CD4-positive, alpha-beta T cell (primary cell): ENCODE measurements around the gene PLEKHA7. TPM values are rescaled to one million over a fixed set of nuclear protein-coding genes. Genes with fewer than 3 reads are reported as not detected.

Experiments used
- ATAC-seq: fragments of 200-7000 bp; cut with Tn5 transposase; one replicate; pipeline ENCODE4 v1.10.0; 2022; ENCODE audit warnings: mild to moderate bottlenecking; ENCODE audit not compliant: poor library complexity
- CTCF ChIA-PET: fragments of 350-600 bp; sonication (Branson Sonifier 250); formaldehyde crosslinking; loops from one replicate; lab custom pipeline; 2021; ENCODE audit warnings: antibody characterized with exemption, inconsistent platforms; lab: Charles Lee
- POLR2A ChIA-PET: fragments of 350-600 bp; sonication (Branson Sonifier 250); formaldehyde crosslinking; loops from one replicate; lab custom pipeline; 2021; ENCODE audit warnings: antibody characterized with exemption, inconsistent platforms; lab: Charles Lee
- DNase-seq, 14 experiments: peaks; one replicate each; pipeline ENCODE4 v3.0.0-alpha.2; 2013 to 2020; ENCODE audit warnings: mixed read lengths in 2 of 14
- H3K27ac ChIP-seq, 2 donors: one replicate each; pipeline versions ENCODE4 v1.5.1 to v1.7.0; 2013; ENCODE audit warnings: low read length in 2 of 2, low read depth in 1 of 2, mild to moderate bottlenecking in 1 of 2
- H3K27me3 ChIP-seq, 2 experiments: 1 replicate in 1 of 2; 2 replicates in 1 of 2; pipeline versions ENCODE4 v1.6.1 to v1.7.0; 2013; ENCODE audit warnings: low read length in 2 of 2, control low read depth in 1 of 2, mild to moderate bottlenecking in 1 of 2, moderate library complexity in 1 of 2; ENCODE audit not compliant: insufficient read depth in 2 of 2, control insufficient read depth in 1 of 2
- H3K36me3 ChIP-seq: one replicate; pipeline ENCODE4 v1.6.1; 2013; ENCODE audit warnings: low read length, control low read depth; ENCODE audit not compliant: insufficient read depth
- H3K4me1 ChIP-seq: one replicate; pipeline ENCODE4 v1.6.1; 2013; ENCODE audit warnings: low read length, control low read depth; ENCODE audit not compliant: insufficient read depth
- H3K4me3 ChIP-seq: one replicate; pipeline ENCODE4 v1.5.1; 2013; ENCODE audit warnings: mild to moderate bottlenecking, low read length, moderate library complexity
- H3K9me3 ChIP-seq, 2 experiments: 1 replicate in 1 of 2; 2 replicates in 1 of 2; pipeline versions ENCODE4 v1.6.1 to v1.7.0; 2013; ENCODE audit warnings: low read length in 2 of 2, mild to moderate bottlenecking in 2 of 2, control low read depth in 1 of 2, moderate library complexity in 1 of 2; ENCODE audit not compliant: control insufficient read depth in 1 of 2, insufficient read depth in 1 of 2
- H3K27ac Mint-ChIP-seq: one replicate; pipeline ENCODE4 v1.8.0; 2020; ENCODE audit warnings: mixed read lengths
- H3K27me3 Mint-ChIP-seq: one replicate; pipeline ENCODE4 v1.8.0; 2021; ENCODE audit warnings: mixed read lengths
- H3K36me3 Mint-ChIP-seq: one replicate; pipeline ENCODE4 v1.8.0; 2021; ENCODE audit warnings: low read depth, mixed read lengths
- H3K4me1 Mint-ChIP-seq: one replicate; pipeline ENCODE4 v1.8.0; 2021; ENCODE audit warnings: low read depth, mixed read lengths
- H3K4me3 Mint-ChIP-seq: one replicate; pipeline ENCODE4 v1.8.0; 2020; ENCODE audit warnings: mild to moderate bottlenecking, mixed read lengths
- H3K9me3 Mint-ChIP-seq: one replicate; pipeline ENCODE4 v1.8.0; 2020; ENCODE audit warnings: mixed read lengths
- intact Hi-C, 2 experiments: fragments of 100-400 bp; cut with DNase I in 1 of 2; cut with micrococcal nuclease in 1 of 2; formaldehyde crosslinking; loops; one replicate each; pipeline versions ENCODE4 v1.15.1 to v1.9.0; 2023 to 2025; cut with DNase I, micrococcal nuclease
- total RNA-seq, 174 experiments: library from RNA in 2 of 174; stranded (reverse) in 2 of 174; gene quantifications; one replicate each; pipeline ENCODE4 v1.2.3 and lab custom pipeline; 2021 to 2026
- TF ChIP-seq, protein P1 (sequence below): fragments of 200-600 bp; IDR thresholded peaks from one replicate; pipeline ENCODE4 v1.8.0; 2022; ENCODE audit warnings: antibody characterized with exemption, mild to moderate bottlenecking

Gene PLEKHA7
- total RNA-seq, 2 experiments from 2014 or later: 4.5 to 4.8 TPM

DNA sequence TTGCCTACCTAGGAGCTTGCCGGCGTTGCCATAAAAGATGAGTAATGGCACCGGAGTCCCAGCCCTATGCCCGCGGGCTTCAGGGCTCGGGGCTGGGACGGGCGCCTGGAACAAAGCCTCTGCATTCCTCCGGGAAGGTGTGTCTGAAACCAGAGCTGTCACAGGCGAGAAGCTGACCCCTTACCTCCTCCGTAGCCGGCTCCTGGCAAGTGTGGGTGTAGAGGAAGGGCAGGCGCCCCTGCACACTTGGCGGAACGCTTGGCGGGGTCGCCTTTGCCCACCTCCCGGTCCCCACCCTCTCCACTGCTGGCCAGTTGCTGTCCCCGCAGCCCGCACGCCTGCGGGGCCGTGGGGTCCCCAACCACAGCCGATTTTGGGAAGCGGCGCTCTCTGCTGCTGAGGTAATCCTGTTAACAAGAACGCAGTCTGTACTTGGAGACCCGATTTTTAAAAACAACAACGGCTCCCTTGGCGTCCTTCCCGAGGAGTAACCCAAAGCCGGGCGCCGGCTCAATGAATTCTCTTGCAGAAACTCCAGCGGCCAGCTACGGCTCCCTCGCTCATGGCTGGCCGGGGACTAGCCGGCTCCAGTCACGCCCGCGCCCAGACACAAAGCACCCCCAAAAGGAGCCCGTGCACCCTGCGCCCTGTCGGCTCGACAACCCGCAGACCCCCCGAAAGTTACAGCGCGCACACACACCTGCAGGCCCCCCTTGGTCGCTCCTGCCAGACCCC, 89.2 kb downstream of the PLEKHA7 start:
- H3K27me3 Mint-ChIP-seq: peaks cover 71% of the 10 kb centered on the region
- no peak for ATAC-seq

DNA sequence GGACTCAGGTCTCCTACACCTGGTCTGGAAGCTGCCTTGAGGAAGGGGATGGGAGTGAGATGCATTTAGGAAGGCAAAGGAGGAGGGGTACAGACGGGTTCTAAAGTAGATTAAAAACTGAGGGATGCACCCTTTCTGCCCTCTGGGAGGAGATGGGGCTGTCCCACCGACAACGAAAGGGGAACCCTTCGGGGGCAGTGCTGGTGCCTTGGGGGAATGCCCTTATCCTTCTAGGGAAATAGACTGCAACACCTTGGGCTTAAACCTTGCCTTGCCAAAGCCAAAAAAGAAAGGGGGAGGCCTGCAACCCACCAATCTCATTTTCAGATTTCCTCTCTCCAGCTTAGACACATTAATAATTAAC, 89.8 kb downstream of the PLEKHA7 start:
- H3K27ac ChIP-seq: no peak overlapping the region
- TF ChIP-seq, protein P1, sequence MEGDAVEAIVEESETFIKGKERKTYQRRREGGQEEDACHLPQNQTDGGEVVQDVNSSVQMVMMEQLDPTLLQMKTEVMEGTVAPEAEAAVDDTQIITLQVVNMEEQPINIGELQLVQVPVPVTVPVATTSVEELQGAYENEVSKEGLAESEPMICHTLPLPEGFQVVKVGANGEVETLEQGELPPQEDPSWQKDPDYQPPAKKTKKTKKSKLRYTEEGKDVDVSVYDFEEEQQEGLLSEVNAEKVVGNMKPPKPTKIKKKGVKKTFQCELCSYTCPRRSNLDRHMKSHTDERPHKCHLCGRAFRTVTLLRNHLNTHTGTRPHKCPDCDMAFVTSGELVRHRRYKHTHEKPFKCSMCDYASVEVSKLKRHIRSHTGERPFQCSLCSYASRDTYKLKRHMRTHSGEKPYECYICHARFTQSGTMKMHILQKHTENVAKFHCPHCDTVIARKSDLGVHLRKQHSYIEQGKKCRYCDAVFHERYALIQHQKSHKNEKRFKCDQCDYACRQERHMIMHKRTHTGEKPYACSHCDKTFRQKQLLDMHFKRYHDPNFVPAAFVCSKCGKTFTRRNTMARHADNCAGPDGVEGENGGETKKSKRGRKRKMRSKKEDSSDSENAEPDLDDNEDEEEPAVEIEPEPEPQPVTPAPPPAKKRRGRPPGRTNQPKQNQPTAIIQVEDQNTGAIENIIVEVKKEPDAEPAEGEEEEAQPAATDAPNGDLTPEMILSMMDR: no peak
- POLR2A ChIA-PET: no interaction called here
- Mint-ChIP-seq H3K9me3 (no peaks in the 10 kb centered on the region), H3K27ac (no peak overlapping the region), H3K4me1 (peaks cover 5% of the 10 kb centered on the region), H3K27me3 (peaks cover 71% of the 10 kb centered on the region), H3K4me3 (no peak overlapping the region), H3K36me3 (no peaks in the 10 kb centered on the region)
- intact Hi-C loops: no loop called here
- no peak for ATAC-seq
- peaks cover 0 to 3% of the 10 kb centered on the region in 2 experiments for H3K9me3 ChIP-seq
- no peaks in the 10 kb centered on the region for H3K36me3 ChIP-seq
- CTCF ChIA-PET: no interaction called here
- no peak overlapping the region for H3K4me3 ChIP-seq
- peaks cover 10% of the 10 kb centered on the region for H3K4me1 ChIP-seq
- H3K27me3 ChIP-seq: peaks cover 23 to 47% of the 10 kb centered on the region in 2 experiments
- DNase-seq: no peak

More for the DNA sequence above, 89.2 kb downstream of the PLEKHA7 start:
- ChIA-PET POLR2A (no interaction called here), CTCF (no interaction called here)
- peaks cover 24 to 48% of the 10 kb centered on the region in 2 experiments for H3K27me3 ChIP-seq
- H3K9me3 ChIP-seq: peaks cover 0 to 3% of the 10 kb centered on the region in 2 experiments
- intact Hi-C loops: no loop called here
- H3K4me1 ChIP-seq: peaks cover 10% of the 10 kb centered on the region
- no peak for DNase-seq
- no peaks in the 10 kb centered on the region for H3K36me3 ChIP-seq
- no peaks in the 10 kb centered on the region for H3K9me3 Mint-ChIP-seq
- H3K4me1 Mint-ChIP-seq: peaks cover 5% of the 10 kb centered on the region
- no peak overlapping the region for H3K27ac Mint-ChIP-seq
- no peaks in the 10 kb centered on the region for H3K36me3 Mint-ChIP-seq
- no peak overlapping the region for H3K4me3 Mint-ChIP-seq
- TF ChIP-seq, protein P1: no peak
- no peak overlapping the region for H3K27ac ChIP-seq
- peak overlapping the region; percentile 20 for H3K4me3 ChIP-seq

DNA sequence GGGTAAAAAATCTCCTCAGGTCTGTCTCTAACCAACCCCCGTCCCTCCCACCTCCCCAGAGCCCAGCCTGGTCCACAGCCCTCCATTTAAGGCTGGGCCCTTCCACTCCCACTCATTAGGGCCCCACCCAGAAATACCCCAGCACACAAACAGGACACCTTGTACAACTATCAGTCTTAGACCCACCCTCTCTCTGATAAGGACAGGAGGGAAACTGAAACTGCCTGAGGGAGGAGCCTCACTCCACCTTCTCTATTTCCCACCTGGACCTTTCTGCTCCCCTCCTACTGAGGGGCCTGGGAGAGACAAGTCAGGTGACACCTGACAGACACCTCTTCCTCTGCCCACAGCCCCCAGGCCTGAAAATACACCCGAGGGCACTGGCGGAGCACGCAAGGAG, 90.2 kb downstream of the PLEKHA7 start:
- H3K36me3 Mint-ChIP-seq: no peaks in the 10 kb centered on the region
- no peak overlapping the region for H3K4me3 Mint-ChIP-seq
- H3K4me1 Mint-ChIP-seq: peaks cover 5% of the 10 kb centered on the region
- POLR2A ChIA-PET: no interaction called here
- intact Hi-C loops: no loop called here
- ATAC-seq (no peak), DNase-seq (no peak)
- no peaks in the 10 kb centered on the region for H3K9me3 Mint-ChIP-seq
- peaks cover 66% of the 10 kb centered on the region for H3K27me3 Mint-ChIP-seq
- Histone ChIP-seq H3K4me1 (peaks cover 10% of the 10 kb centered on the region), H3K27me3 (peaks cover 22 to 44% of the 10 kb centered on the region in 2 experiments), H3K27ac (no peak overlapping the region), H3K9me3 (peaks cover 0 to 3% of the 10 kb centered on the region in 2 experiments), H3K36me3 (no peaks in the 10 kb centered on the region), H3K4me3 (no peak overlapping the region)
- TF ChIP-seq, protein P1: no peak
- CTCF ChIA-PET: no interaction called here
- H3K27ac Mint-ChIP-seq: no peak overlapping the region
